ENCODE data around the gene ADGRD1. TPM values are rescaled to one million over a fixed set of nuclear protein-coding genes. Genes with fewer than 3 reads are reported as not detected.
A peak's percentile ranks its signal among the peaks of the same experiment; 100 is the strongest.

The ADGRD1 gene
- total RNA-seq, 4 donors from 2014 or later = 8.3 to 18.1 (median 12.5) TPM

GRCh38 chr12:130924966-130925665 lies 28.6 kb upstream of the ADGRD1 start:
- intact Hi-C loops (cut with DNase I; ENCODE audit: low total_unique reads) = no loop called here

GRCh38 chr12:130925666-130926015 lies 28.1 kb upstream of the ADGRD1 start:
- TF ChIP-seq EP300 (IDR thresholded peaks at IDR 0.05; ENCODE audit: low read depth) = no peak
- TF ChIP-seq, protein P1, sequence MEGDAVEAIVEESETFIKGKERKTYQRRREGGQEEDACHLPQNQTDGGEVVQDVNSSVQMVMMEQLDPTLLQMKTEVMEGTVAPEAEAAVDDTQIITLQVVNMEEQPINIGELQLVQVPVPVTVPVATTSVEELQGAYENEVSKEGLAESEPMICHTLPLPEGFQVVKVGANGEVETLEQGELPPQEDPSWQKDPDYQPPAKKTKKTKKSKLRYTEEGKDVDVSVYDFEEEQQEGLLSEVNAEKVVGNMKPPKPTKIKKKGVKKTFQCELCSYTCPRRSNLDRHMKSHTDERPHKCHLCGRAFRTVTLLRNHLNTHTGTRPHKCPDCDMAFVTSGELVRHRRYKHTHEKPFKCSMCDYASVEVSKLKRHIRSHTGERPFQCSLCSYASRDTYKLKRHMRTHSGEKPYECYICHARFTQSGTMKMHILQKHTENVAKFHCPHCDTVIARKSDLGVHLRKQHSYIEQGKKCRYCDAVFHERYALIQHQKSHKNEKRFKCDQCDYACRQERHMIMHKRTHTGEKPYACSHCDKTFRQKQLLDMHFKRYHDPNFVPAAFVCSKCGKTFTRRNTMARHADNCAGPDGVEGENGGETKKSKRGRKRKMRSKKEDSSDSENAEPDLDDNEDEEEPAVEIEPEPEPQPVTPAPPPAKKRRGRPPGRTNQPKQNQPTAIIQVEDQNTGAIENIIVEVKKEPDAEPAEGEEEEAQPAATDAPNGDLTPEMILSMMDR (IDR thresholded peaks at IDR 0.05) = no peak
- no peak for DNase-seq
- 56 to 77% methylated on average over 7 of the region's 7 CpGs for WGBS, 2 donors (ENCODE audit: low coverage in 1 of 2)
- Histone ChIP-seq H3K27me3 (no peaks in the 10 kb centered on the region), H3K9me3 (no peaks in the 10 kb centered on the region), H3K4me1 (peaks cover 0 to 3% (median 0%) of the 10 kb centered on the region in 4 donors), H3K36me3 (no peaks in the 10 kb centered on the region), H3K4me3 (no peak overlapping the region), H3K27ac (peak overlapping the region in 2 of 4 donors; percentile 37 to 39)
- in situ Hi-C loops (cut with MboI; ENCODE audit: low pct_ligation_motif_present in 1 of 4, low pct_unique_long_range_greater_than_20kb in 1 of 4, low sequenced_read_pairs in 3 of 4) (no loop called here), intact Hi-C loops (cut with DNase I; ENCODE audit: low total_unique reads) (no loop called here)

More at GRCh38 chr12:130924966-130925665, 28.6 kb upstream of the ADGRD1 start:
- TF ChIP-seq POLR2A (IDR thresholded peaks at IDR 0.05) = no peak
- no peak for TF ChIP-seq EP300 (IDR thresholded peaks at IDR 0.05; ENCODE audit: low read depth)
- TF ChIP-seq, protein P1 (IDR thresholded peaks at IDR 0.05) = no peak
- TF ChIP-seq POLR2AphosphoS5 (IDR thresholded peaks at IDR 0.05) = no peak
- H3K4me3 ChIP-seq = no peak overlapping the region
- in situ Hi-C loops (cut with MboI; ENCODE audit: low pct_ligation_motif_present in 1 of 4, low pct_unique_long_range_greater_than_20kb in 1 of 4, low sequenced_read_pairs in 3 of 4) = loop anchor here in 3 of 4 donors (25.0 kb wide), 2 partner anchors 187 to 212 kb away; no protein-coding TSS in a partner anchor
- H3K27ac ChIP-seq = peak overlapping the region in 2 of 4 donors; percentile 37 to 39
- DNase-seq = no peak
- H3K4me1 ChIP-seq = peaks cover 0 to 3% (median 0%) of the 10 kb centered on the region in 4 donors
- no peaks in the 10 kb centered on the region for H3K36me3 ChIP-seq
- no peaks in the 10 kb centered on the region for H3K27me3 ChIP-seq
- 81% methylated on average over 23 of the region's 23 CpGs; no CpG with 5 or more reads in 1 of the 2 donors for WGBS, 2 donors (ENCODE audit: low coverage in 1 of 2)
- H3K9me3 ChIP-seq = no peaks in the 10 kb centered on the region

DNA sequence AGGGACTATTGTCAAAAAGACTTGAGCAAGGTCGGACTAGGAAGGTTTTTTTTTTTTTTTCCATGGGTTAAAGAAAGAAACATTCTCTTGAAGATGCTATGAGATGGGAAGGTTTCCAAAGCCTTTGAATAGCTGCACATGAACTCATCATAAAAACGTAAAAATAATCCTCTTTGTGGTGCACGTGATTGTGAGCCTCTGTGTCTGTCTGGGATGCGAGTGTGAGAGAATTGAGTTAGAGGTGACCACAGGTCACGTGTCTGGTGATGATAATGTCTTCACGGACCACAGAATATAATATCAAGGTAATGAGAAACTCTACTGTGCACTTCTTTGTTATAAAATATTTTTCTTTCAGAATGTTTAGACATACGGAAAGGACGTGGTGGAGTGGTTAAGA lies 24.3 kb upstream of the ADGRD1 start:
- no peak overlapping the region for H3K4me3 ChIP-seq
- TF ChIP-seq, protein P1 (IDR thresholded peaks at IDR 0.05) = no peak
- no peak for TF ChIP-seq POLR2A (IDR thresholded peaks at IDR 0.05)
- no peak for TF ChIP-seq POLR2AphosphoS5 (IDR thresholded peaks at IDR 0.05)
- no peak for TF ChIP-seq EP300 (IDR thresholded peaks at IDR 0.05; ENCODE audit: low read depth)
- H3K27me3 ChIP-seq = no peaks in the 10 kb centered on the region
- peaks cover 0 to 10% (median 0%) of the 10 kb centered on the region in 4 donors for H3K4me1 ChIP-seq
- intact Hi-C loops (cut with DNase I; ENCODE audit: low total_unique reads) = no loop called here
- 50 to 75% methylated on average over 8 of the region's 8 CpGs for WGBS, 2 donors (ENCODE audit: low coverage in 1 of 2)
- no peaks in the 10 kb centered on the region for H3K36me3 ChIP-seq
- no peaks in the 10 kb centered on the region for H3K9me3 ChIP-seq
- no peak for DNase-seq
- in situ Hi-C loops (cut with MboI; ENCODE audit: low pct_ligation_motif_present in 1 of 4, low pct_unique_long_range_greater_than_20kb in 1 of 4, low sequenced_read_pairs in 3 of 4) = no loop called here
- no peak overlapping the region for H3K27ac ChIP-seq

DNA sequence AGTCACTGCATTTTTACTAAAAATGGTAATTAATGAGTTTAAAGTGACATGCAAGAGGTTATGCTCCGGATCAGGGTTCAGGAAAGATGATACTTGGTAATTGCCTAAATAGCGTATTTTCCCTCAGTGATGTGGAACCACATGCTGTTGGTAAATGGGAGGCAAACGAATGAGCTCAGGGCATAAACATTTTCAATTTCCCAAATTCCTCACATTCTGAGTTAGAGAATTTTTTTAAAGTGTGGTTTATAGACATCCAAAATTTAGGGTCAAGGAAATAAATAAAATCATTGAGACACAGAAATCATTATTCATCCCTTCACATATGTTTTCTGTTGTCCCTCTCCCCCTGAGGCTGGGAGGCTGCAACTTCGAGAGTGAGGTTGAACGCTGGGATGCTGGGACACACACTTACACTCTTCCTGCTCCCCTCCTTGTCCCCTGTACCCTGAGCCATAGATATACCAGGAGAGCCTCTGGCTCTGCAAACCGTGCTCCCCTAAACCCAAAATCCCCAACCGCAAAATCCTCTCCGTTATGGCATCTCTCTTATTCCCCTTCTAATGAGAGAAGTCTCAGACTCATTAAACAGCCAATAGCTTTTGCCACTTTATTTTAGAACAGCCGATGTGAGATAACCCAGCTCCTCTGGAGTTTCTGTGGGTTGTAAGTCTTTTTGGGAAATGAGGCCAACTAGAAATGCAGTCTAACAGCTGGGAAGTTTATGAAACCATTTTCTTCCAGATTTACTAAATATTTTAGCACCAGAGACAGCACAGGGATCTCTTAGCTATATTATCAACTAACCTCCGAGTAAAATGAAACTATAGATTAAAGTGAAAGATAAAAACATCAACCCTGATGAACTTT lies 21.4 kb upstream of the ADGRD1 start:
- Histone ChIP-seq H3K27me3 (no peaks in the 10 kb centered on the region), H3K4me3 (no peak overlapping the region), H3K4me1 (peaks cover 0 to 7% (median 0%) of the 10 kb centered on the region in 4 donors), H3K36me3 (no peaks in the 10 kb centered on the region), H3K9me3 (no peaks in the 10 kb centered on the region), H3K27ac (peak overlapping the region in 2 of 4 donors; percentile 2 to 17)
- DNase-seq = no peak
- WGBS, 2 donors (ENCODE audit: low coverage in 1 of 2) = 62 to 65% methylated on average over 8 to 10 of the region's 10 CpGs
- intact Hi-C loops (cut with DNase I; ENCODE audit: low total_unique reads) (no loop called here), in situ Hi-C loops (cut with MboI; ENCODE audit: low pct_ligation_motif_present in 1 of 4, low pct_unique_long_range_greater_than_20kb in 1 of 4, low sequenced_read_pairs in 3 of 4) (no loop called here)
- TF ChIP-seq, protein P1 (IDR thresholded peaks at IDR 0.05) = no peak
- TF ChIP-seq EP300 (IDR thresholded peaks at IDR 0.05; ENCODE audit: low read depth) (no peak), POLR2A (IDR thresholded peaks at IDR 0.05) (no peak), POLR2AphosphoS5 (IDR thresholded peaks at IDR 0.05) (no peak)
